ENCODE measurements around the gene F2RL2.

F2RL2 gene

GRCh38 chr5:76622973-76623596 is at the start of gene F2RL2:
Gene F2RL2 (minus strand): TSS chr5:76623403. CDS start chr5:76623230, 173 bp downstream.
- no peak for ATAC-seq
- Mint-ChIP-seq H3K27ac (no peak within 1 kb of the TSS), H3K36me3 (ENCODE audit: low read depth) (peaks cover 2% of the 10 kb centered on the region)

GRCh38 chr5:76672242-76672641 is 49.0 kb upstream of the F2RL2 start:
- Mint-ChIP-seq H3K9me3 (no peaks in the 10 kb centered on the region), H3K27me3 (no peaks in the 10 kb centered on the region), H3K4me3 (no peak overlapping the region), H3K36me3 (ENCODE audit: low read depth) (peaks cover 37% of the 10 kb centered on the region), H3K4me1 (no peaks in the 10 kb centered on the region), H3K27ac (no peak overlapping the region)
- DNase-seq = no peak
- ATAC-seq = no peak

More at GRCh38 chr5:76622973-76623596, at the start of gene F2RL2:
- Mint-ChIP-seq H3K4me1 (peaks cover 19% of the 10 kb centered on the region), H3K27me3 (no peaks in the 10 kb centered on the region), H3K4me3 (no peak within 1 kb of the TSS), H3K9me3 (no peaks in the 10 kb centered on the region)
- DNase-seq = no peak

- H3K36me3 Mint-ChIP-seq (ENCODE audit: low read depth) = peaks cover 27% of the 10 kb centered on the region
- H3K27ac Mint-ChIP-seq = no peak overlapping the region
- no peaks in the 10 kb centered on the region for H3K9me3 Mint-ChIP-seq
- H3K4me1 Mint-ChIP-seq = no peaks in the 10 kb centered on the region
- DNase-seq = no peak
- no peak for ATAC-seq
- H3K27me3 Mint-ChIP-seq = no peaks in the 10 kb centered on the region
- H3K4me3 Mint-ChIP-seq = no peak overlapping the region
Observed at GRCh38 chr5:76670508-76670907, 47.3 kb upstream of the F2RL2 start.

- H3K9me3 Mint-ChIP-seq = no peaks in the 10 kb centered on the region
- no peak for ATAC-seq
- no peak for DNase-seq
- peaks cover 28% of the 10 kb centered on the region for H3K36me3 Mint-ChIP-seq (ENCODE audit: low read depth)
- no peak overlapping the region for H3K27ac Mint-ChIP-seq
- H3K4me1 Mint-ChIP-seq = no peaks in the 10 kb centered on the region
- no peaks in the 10 kb centered on the region for H3K27me3 Mint-ChIP-seq
- H3K4me3 Mint-ChIP-seq = no peak overlapping the region
Observed at GRCh38 chr5:76669245-76669644, 46.0 kb upstream of the F2RL2 start.

GRCh38 chr5:76667495-76667894 is 44.3 kb upstream of the F2RL2 start:
- Mint-ChIP-seq H3K27me3 (no peaks in the 10 kb centered on the region), H3K9me3 (no peaks in the 10 kb centered on the region), H3K27ac (no peak overlapping the region), H3K4me3 (no peak overlapping the region), H3K4me1 (no peaks in the 10 kb centered on the region), H3K36me3 (ENCODE audit: low read depth) (peaks cover 22% of the 10 kb centered on the region)
- ATAC-seq (no peak), DNase-seq (no peak)

- no peak overlapping the region for H3K4me3 Mint-ChIP-seq
- no peaks in the 10 kb centered on the region for H3K9me3 Mint-ChIP-seq
- H3K27ac Mint-ChIP-seq = no peak overlapping the region
- ATAC-seq (no peak), DNase-seq (no peak)
- H3K36me3 Mint-ChIP-seq (ENCODE audit: low read depth) = peaks cover 14% of the 10 kb centered on the region
- no peaks in the 10 kb centered on the region for H3K27me3 Mint-ChIP-seq
- no peaks in the 10 kb centered on the region for H3K4me1 Mint-ChIP-seq
Observed at GRCh38 chr5:76664079-76664478, 40.9 kb upstream of the F2RL2 start.

GRCh38 chr5:76663573-76663972 is 40.4 kb upstream of the F2RL2 start:
- no peak for ATAC-seq
- Mint-ChIP-seq H3K9me3 (no peaks in the 10 kb centered on the region), H3K27ac (no peak overlapping the region), H3K27me3 (no peaks in the 10 kb centered on the region), H3K4me3 (no peak overlapping the region), H3K4me1 (no peaks in the 10 kb centered on the region), H3K36me3 (ENCODE audit: low read depth) (peaks cover 14% of the 10 kb centered on the region)
- DNase-seq = no peak

GRCh38 chr5:76662521-76662920 is 39.3 kb upstream of the F2RL2 start:
- no peak overlapping the region for H3K4me3 Mint-ChIP-seq

GRCh38 chr5:76660360-76660759 is 37.2 kb upstream of the F2RL2 start:
- H3K4me1 Mint-ChIP-seq = no peaks in the 10 kb centered on the region
- no peak for ATAC-seq
- DNase-seq = no peak
- no peak overlapping the region for H3K27ac Mint-ChIP-seq
- peaks cover 10% of the 10 kb centered on the region for H3K36me3 Mint-ChIP-seq (ENCODE audit: low read depth)
- H3K4me3 Mint-ChIP-seq = no peak overlapping the region
- H3K27me3 Mint-ChIP-seq = no peaks in the 10 kb centered on the region
- no peaks in the 10 kb centered on the region for H3K9me3 Mint-ChIP-seq

More at GRCh38 chr5:76662521-76662920, 39.3 kb upstream of the F2RL2 start:
- Mint-ChIP-seq H3K4me1 (no peaks in the 10 kb centered on the region), H3K9me3 (no peaks in the 10 kb centered on the region), H3K27me3 (no peaks in the 10 kb centered on the region), H3K36me3 (ENCODE audit: low read depth) (peaks cover 14% of the 10 kb centered on the region), H3K27ac (no peak overlapping the region)
- no peak for DNase-seq
- ATAC-seq = no peak

- H3K36me3 Mint-ChIP-seq (ENCODE audit: low read depth) = peaks cover 11% of the 10 kb centered on the region
- H3K9me3 Mint-ChIP-seq = no peaks in the 10 kb centered on the region
- no peak overlapping the region for H3K27ac Mint-ChIP-seq
- H3K27me3 Mint-ChIP-seq = no peaks in the 10 kb centered on the region
- H3K4me3 Mint-ChIP-seq = no peak overlapping the region
- H3K4me1 Mint-ChIP-seq = peaks cover 3% of the 10 kb centered on the region
- ATAC-seq (no peak), DNase-seq (no peak)
Observed at GRCh38 chr5:76657683-76658311, 34.6 kb upstream of the F2RL2 start.

- Mint-ChIP-seq H3K4me3 (no peak overlapping the region), H3K9me3 (no peaks in the 10 kb centered on the region), H3K27ac (no peak overlapping the region), H3K4me1 (peaks cover 3% of the 10 kb centered on the region), H3K27me3 (no peaks in the 10 kb centered on the region), H3K36me3 (ENCODE audit: low read depth) (peaks cover 11% of the 10 kb centered on the region)
- DNase-seq (no peak), ATAC-seq (no peak)
Observed at GRCh38 chr5:76657091-76657490, 33.9 kb upstream of the F2RL2 start.

GRCh38 chr5:76652809-76653414 is 29.7 kb upstream of the F2RL2 start:
- DNase-seq (no peak), ATAC-seq (no peak)
- peaks cover 21% of the 10 kb centered on the region for H3K36me3 Mint-ChIP-seq (ENCODE audit: low read depth)
- peaks cover 12% of the 10 kb centered on the region for H3K9me3 Mint-ChIP-seq
- no peak overlapping the region for H3K27ac Mint-ChIP-seq
- peaks cover 3% of the 10 kb centered on the region for H3K4me1 Mint-ChIP-seq
- H3K4me3 Mint-ChIP-seq = no peak overlapping the region
- H3K27me3 Mint-ChIP-seq = no peaks in the 10 kb centered on the region

GRCh38 chr5:76649140-76649539 is 25.9 kb upstream of the F2RL2 start:
- ATAC-seq = no peak
- Mint-ChIP-seq H3K4me1 (peaks cover 3% of the 10 kb centered on the region), H3K36me3 (ENCODE audit: low read depth) (peaks cover 44% of the 10 kb centered on the region), H3K27me3 (no peaks in the 10 kb centered on the region), H3K27ac (no peak overlapping the region), H3K9me3 (peaks cover 12% of the 10 kb centered on the region), H3K4me3 (no peak overlapping the region)
- no peak for DNase-seq

GRCh38 chr5:76643371-76643770 is 20.2 kb upstream of the F2RL2 start:
- peaks cover 42% of the 10 kb centered on the region for H3K36me3 Mint-ChIP-seq (ENCODE audit: low read depth)
- H3K27me3 Mint-ChIP-seq = no peaks in the 10 kb centered on the region

GRCh38 chr5:76642390-76643040 is 19.3 kb upstream of the F2RL2 start:
- Mint-ChIP-seq H3K9me3 (no peaks in the 10 kb centered on the region), H3K27me3 (no peaks in the 10 kb centered on the region)
- no peak for ATAC-seq

More at GRCh38 chr5:76643371-76643770, 20.2 kb upstream of the F2RL2 start:
- ATAC-seq = no peak
- H3K9me3 Mint-ChIP-seq = peaks cover 1% of the 10 kb centered on the region
- no peak overlapping the region for H3K27ac Mint-ChIP-seq
- peaks cover 3% of the 10 kb centered on the region for H3K4me1 Mint-ChIP-seq
- DNase-seq = no peak
- H3K4me3 Mint-ChIP-seq = no peak overlapping the region

More at GRCh38 chr5:76642390-76643040, 19.3 kb upstream of the F2RL2 start:
- H3K36me3 Mint-ChIP-seq (ENCODE audit: low read depth) = peaks cover 33% of the 10 kb centered on the region
- H3K4me1 Mint-ChIP-seq = peaks cover 3% of the 10 kb centered on the region
- H3K4me3 Mint-ChIP-seq = no peak overlapping the region
- no peak overlapping the region for H3K27ac Mint-ChIP-seq
- no peak for DNase-seq

Data from activated naive CD8-positive, alpha-beta T cell treated with anti-CD3 and anti-CD28 coated beads, Interleukin-2, amount 50 U/mL, for 24 hours (primary cell).